OCI-LY3 (cell line): ENCODE measurements around the gene EFR3B.
"Not testable (repeated sequence)": the region's sequence is repeated elsewhere in the genome, so short reads cannot be mapped to it uniquely, and the experiment has no call there.

ENCODE experiments used
- H2AFZ ChIP-seq: fragments of 200-600, 300-600 bp; shearing (Covaris generic); 2 replicates; pipeline ENCODE4 v1.6.0; 2014; ENCODE audit warnings: antibody characterized with exemption, low read depth, low read length
- H3K27ac ChIP-seq: fragments of 200-600, 300-600 bp; sonication (generic); 2 replicates; pipeline ENCODE4 v1.5.1; 2014; ENCODE audit warnings: mild to moderate bottlenecking, low read length, moderate library complexity, mixed read lengths
- H3K27me3 ChIP-seq: fragments of 200-600, 300-600 bp; sonication (generic); 2 replicates; pipeline ENCODE4 v1.6.1; 2014; ENCODE audit warnings: low read depth, low read length, mixed read lengths
- H3K36me3 ChIP-seq: fragments of 200-600, 300-600 bp; sonication (generic); replicated peaks from 2 replicates; pipeline ENCODE3; 2014; ENCODE audit warnings: low read depth, low read length, mixed read lengths
- H3K4me1 ChIP-seq: fragments of 300-600, 200-600 bp; sonication (generic); 2 replicates; pipeline ENCODE4 v1.6.1; 2014; ENCODE audit warnings: low read length, mixed read lengths
- H3K4me2 ChIP-seq: fragments of 200-600, 300-600 bp; sonication (generic); 2 replicates; pipeline ENCODE4 v1.6.1; 2014; ENCODE audit warnings: low read length, mixed read lengths
- H3K4me3 ChIP-seq: fragments of 300-600, 200-600 bp; sonication (generic); 2 replicates; pipeline ENCODE4 v1.5.1; 2014; ENCODE audit warnings: antibody characterized with exemption, mild to moderate bottlenecking, low read length, moderate library complexity
- H3K79me2 ChIP-seq: fragments of 300-600, 200-600 bp; shearing (Covaris generic); 2 replicates; pipeline ENCODE4 v1.6.1; 2014; ENCODE audit warnings: mild to moderate bottlenecking, low read length, mixed read lengths
- H3K9ac ChIP-seq: fragments of 300-600, 200-600 bp; shearing (Covaris generic); 2 replicates; pipeline ENCODE4 v1.6.0; 2014; ENCODE audit warnings: mild to moderate bottlenecking, low read length, moderate library complexity
- H3K9me3 ChIP-seq: fragments of 200-600, 300-600 bp; shearing (Covaris generic); 2 replicates; pipeline ENCODE4 v1.6.1; 2014; ENCODE audit warnings: low read length, mixed read lengths; ENCODE audit not compliant: insufficient read depth
- H4K20me1 ChIP-seq: fragments of 200-600, 300-600 bp; sonication (generic); 2 replicates; pipeline ENCODE4 v1.6.1; 2016; ENCODE audit warnings: low read length, mixed read lengths; ENCODE audit not compliant: insufficient read depth
- CTCF ChIP-seq: fragments of 200-600, 300-600 bp; sonication (generic); IDR thresholded peaks from 2 replicates; pipeline ENCODE4 v1.5.1; 2014; ENCODE audit warnings: antibody characterized with exemption, low read length, low read depth
- EZH2phosphoT487 ChIP-seq: fragments of 200-600 bp; shearing (Covaris generic); IDR thresholded peaks from 2 replicates; pipeline ENCODE4 v1.6.1; 2018; ENCODE audit warnings: antibody characterized with exemption, mixed run types, low read depth

Gene EFR3B

GRCh38 chr2:25125189-25125588 lies 83.3 kb downstream of the EFR3B start:
- Histone ChIP-seq H3K79me2 (no peaks in the 10 kb centered on the region), H3K9ac (no peak overlapping the region), H3K27ac (no peak overlapping the region), H3K4me2 (no peak overlapping the region), H3K36me3 (no peaks in the 10 kb centered on the region), H4K20me1 (0 out of 2 replicates have a peak, but pooled peaks cover 3% of the 10 kb centered on the region), H3K9me3 (no peaks in the 10 kb centered on the region), H3K27me3 (0 out of 2 replicates have a peak, but pooled peaks cover 4% of the 10 kb centered on the region), H3K4me1 (peaks cover 5% of the 10 kb centered on the region), H3K4me3 (no peak overlapping the region), H2AFZ (no peak overlapping the region)
- no peak for TF ChIP-seq CTCF
- no peak for TF ChIP-seq EZH2phosphoT487

GRCh38 chr2:25125976-25126375 lies 84.1 kb downstream of the EFR3B start:
- no peak for TF ChIP-seq CTCF
- TF ChIP-seq EZH2phosphoT487: no peak
- no peak overlapping the region for H3K9ac ChIP-seq
- H3K36me3 ChIP-seq: no peaks in the 10 kb centered on the region
- no peak overlapping the region for H3K27ac ChIP-seq
- H3K9me3 ChIP-seq: no peaks in the 10 kb centered on the region
- no peak overlapping the region for H3K4me2 ChIP-seq
- 0 out of 2 replicates have a peak, but pooled peaks cover 3% of the 10 kb centered on the region for H4K20me1 ChIP-seq
- peaks cover 5% of the 10 kb centered on the region for H3K4me1 ChIP-seq
- 0 out of 2 replicates have a peak, but pooled peaks cover 4% of the 10 kb centered on the region for H3K27me3 ChIP-seq
- H3K79me2 ChIP-seq: no peaks in the 10 kb centered on the region
- H2AFZ ChIP-seq: no peak overlapping the region
- no peak overlapping the region for H3K4me3 ChIP-seq

- H2AFZ ChIP-seq, H3K9me3 ChIP-seq, H4K20me1 ChIP-seq, H3K9ac ChIP-seq, H3K27me3 ChIP-seq, H3K27ac ChIP-seq, H3K79me2 ChIP-seq, H3K4me3 ChIP-seq, H3K4me1 ChIP-seq, H3K4me2 ChIP-seq, H3K36me3 ChIP-seq: not testable (repeated sequence)
These were observed 85.2 kb downstream of the EFR3B start for GRCh38 chr2:25127071-25127470.

GRCh38 chr2:25127646-25128045 lies 85.8 kb downstream of the EFR3B start:
- Histone ChIP-seq H3K27me3 (0 out of 2 replicates have a peak, but pooled peaks cover 4% of the 10 kb centered on the region), H3K27ac (no peak overlapping the region), H4K20me1 (0 out of 2 replicates have a peak, but pooled peaks cover 3% of the 10 kb centered on the region), H3K4me1 (peaks cover 5% of the 10 kb centered on the region), H2AFZ (no peak overlapping the region), H3K4me3 (no peak overlapping the region), H3K9ac (no peak overlapping the region), H3K36me3 (no peaks in the 10 kb centered on the region), H3K9me3 (no peaks in the 10 kb centered on the region), H3K79me2 (no peaks in the 10 kb centered on the region), H3K4me2 (no peak overlapping the region)
- TF ChIP-seq CTCF (no peak), EZH2phosphoT487 (no peak)
